GM19099 (cell line): ENCODE measurements around the gene ZNF425.

Source experiments
- POLR2A ChIP-seq: IDR thresholded peaks from 3 replicates; pipeline ENCODE4 v1.6.1; 2011; ENCODE audit warnings: low read depth; ENCODE audit not compliant: insufficient read length; ENCODE audit errors: extremely low read depth

ZNF425 gene

DNA sequence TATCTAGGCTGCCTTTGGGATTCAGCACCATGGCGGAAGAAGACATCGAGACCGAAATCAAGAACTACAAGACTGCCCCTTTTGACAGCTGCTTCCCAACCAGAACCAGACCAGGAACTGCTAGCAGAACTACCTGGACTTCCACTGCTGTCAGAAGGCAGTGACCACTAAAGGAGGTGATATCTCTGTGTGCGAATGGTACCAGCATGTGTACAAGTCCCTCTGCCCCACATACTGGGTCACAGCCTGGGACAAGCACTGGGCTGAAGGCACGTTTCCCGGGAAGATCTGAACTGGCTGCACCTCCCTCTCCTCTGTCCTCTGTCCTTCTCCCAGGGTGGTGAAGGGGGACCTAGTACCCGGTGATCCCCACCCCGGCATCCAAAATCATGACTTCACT lies 72.2 kb downstream of the ZNF425 start:
- no peak for TF ChIP-seq POLR2A

DNA sequence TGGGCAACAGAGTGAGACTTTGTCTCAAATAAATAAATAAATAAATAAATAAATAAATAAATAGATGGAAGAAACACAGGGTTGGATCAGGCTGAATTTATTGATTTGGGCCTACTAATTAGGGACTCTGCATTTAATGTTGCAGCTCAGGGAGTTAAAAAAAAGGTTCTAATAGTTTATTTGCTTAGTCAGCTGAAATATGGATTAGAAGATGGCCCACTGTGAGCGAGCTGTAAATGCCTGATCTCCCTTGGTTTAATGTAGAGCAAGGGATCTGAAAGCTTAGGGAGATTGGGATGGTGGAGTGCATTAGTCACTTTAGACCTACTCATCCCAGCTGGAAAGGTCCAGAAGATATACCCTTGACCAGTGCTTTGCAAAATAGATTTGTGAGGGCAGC lies 72.7 kb downstream of the ZNF425 start:
- no peak for TF ChIP-seq POLR2A
